Activated CD8-positive, alpha-beta memory T cell treated with anti-CD3 and anti-CD28 coated beads, Interleukin-2, amount 50 U/mL, for 48 hours (primary cell): Measurements from ENCODE around the gene VPS41.

ENCODE experiments used
- DNase-seq: peaks from one replicate; pipeline ENCODE4 v3.0.0-alpha.2; 2020

VPS41 gene

DNA sequence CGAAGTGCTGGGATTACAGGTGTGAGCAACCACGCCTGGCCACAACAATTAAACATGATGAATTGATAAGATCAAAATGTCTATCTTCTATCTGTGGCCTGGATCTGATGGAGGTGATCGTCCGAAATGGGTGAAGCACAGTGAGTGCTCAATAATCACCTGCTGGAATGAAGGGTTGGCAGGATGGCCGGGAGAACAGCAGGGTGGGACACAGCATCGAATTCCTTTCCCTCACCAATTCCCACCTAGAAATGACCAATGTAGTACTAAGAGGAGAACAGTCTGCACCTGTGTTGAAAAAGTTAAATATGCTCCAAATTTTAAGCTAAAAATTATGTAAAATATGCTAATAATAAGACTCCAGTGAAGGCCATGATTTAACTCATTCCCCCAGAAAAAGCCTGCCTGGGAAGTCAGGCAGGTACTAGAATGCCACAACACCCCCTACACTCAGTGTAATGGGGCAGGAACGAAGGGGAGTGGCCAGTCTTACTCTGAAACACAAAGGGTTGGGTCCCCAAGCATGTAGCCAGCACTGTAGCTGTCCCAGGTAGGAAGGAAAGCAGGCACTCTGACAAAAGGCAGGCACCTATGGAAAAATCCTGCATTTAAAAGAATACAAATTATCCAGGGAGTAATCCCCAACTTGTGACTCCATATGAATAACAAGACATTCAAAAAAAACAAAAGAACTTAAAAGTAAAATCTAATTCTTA is 110.3 kb downstream of the VPS41 start:
- no peak for DNase-seq

DNA sequence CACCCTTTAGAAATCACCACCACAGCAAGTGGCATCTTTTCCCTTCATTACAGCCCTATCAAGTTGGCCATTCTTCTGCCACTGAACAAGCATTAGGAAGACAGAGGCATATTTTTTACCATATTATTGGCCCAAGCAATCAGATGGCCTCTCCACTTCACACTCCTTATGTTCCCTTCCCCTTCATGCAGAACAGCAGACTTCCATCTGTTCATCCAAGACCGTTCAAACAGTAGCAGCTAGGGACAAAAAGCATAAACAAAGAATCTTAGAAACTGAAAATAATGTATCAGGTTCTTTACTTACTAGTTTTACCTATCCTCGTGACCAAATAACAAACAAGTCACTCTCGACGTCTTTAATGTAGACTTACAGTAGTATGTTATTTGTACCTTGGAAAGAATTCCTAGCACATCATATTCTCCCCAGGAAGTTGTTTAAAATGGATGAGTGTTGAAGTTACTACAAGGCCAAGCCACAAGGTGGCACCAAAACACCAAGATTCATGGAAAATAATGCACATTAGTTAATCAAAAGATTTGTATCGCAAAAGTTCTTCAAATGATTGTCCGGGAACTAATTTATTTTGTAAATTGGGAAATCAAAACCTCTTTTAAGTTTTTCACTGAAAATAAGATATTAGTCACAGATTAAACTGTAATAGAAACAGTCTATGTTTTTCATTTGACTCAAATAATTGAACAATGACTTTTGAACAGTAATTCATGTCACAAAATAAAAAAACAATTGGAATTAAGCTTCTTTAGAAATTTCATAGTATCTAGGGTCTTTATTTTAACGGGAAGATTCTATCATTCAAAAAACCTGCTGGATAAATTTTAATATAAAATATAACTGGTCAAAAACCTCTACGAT is 112.1 kb downstream of the VPS41 start:
- no peak for DNase-seq

DNA sequence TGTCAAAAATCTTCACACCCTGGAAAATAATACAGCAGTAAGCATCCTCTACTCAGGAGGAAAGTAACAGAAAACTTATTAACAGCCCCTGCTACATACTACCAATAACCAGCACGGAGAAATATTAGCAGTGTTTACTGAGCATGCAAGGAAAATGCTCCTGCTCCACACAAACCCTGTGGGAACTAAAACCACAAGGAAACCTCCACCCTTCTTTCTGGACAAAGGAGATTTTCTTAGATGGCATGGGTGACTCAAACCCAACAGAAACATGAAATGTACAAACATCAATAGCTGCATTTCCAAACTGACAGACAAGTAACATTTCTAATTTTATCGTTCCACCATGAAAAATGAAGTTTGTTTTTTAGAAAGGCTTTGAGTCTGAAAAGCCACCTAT is 113.4 kb downstream of the VPS41 start:
- no peak for DNase-seq

- DNase-seq: no peak
These were observed 127.0 kb downstream of the VPS41 start for GRCh38 chr7:38781991-38782390.

DNA sequence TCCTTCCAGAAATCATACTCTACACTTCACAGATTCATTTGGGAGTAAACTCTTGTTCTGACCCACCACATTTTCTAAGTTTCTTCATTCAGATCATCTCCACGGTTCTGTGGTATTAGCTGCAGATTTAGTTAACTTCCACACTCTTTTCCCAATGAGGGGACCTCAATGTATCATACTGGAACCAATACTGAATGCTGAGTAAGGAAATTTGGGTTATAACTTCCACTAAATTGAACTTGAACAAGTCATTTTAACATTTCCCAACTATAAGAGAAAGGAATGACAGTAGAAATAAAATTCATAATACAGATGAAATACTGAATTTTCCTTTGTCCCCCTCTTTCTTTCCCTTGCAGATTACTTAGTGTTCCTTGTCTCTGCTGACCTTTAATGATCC is 131.4 kb downstream of the VPS41 start:
- DNase-seq: no peak

- no peak for DNase-seq
These were observed 133.3 kb downstream of the VPS41 start for GRCh38 chr7:38775506-38776175.

DNA sequence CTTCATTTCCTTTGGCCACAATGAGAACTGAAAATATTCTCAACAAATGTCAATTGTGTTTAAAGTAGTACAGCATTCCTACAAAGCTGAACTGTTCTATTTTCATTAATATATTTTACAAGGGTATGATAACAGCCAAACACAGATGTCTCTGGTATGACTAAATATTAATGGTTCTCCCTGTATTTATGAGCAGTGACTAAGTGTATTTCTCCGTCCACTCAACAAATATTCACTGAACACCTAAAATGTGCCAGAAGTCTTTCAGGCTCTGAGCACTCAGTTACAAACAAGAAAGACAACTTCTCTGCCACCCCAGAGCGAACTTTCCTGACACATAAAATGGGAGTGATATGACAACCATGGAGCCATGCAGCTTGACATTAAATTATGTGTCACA is 135.6 kb downstream of the VPS41 start:
- DNase-seq: no peak

GRCh38 chr7:38760226-38760625 is 148.8 kb downstream of the VPS41 start:
- DNase-seq: no peak

GRCh38 chr7:38759028-38759427 is 150.0 kb downstream of the VPS41 start:
- DNase-seq: no peak

DNA sequence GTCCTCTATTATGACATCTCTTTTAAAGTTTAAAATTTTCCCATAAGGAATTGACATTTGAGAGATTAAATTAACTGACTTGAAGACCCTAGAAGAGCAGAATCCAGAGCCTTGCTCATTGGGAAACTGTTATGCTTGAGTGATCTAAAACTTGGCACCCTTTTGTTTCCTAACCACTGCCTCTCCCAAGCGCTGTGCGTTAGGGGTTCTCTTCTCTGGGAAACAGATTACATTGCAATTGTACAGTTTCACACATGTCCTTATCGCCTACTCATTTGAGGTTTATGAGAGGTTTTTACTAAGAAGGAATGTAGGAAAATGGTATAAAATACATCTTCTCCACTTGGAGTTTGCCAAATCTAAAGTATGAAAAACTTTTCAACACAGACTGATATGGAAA is 151.1 kb downstream of the VPS41 start:
- DNase-seq: no peak

DNA sequence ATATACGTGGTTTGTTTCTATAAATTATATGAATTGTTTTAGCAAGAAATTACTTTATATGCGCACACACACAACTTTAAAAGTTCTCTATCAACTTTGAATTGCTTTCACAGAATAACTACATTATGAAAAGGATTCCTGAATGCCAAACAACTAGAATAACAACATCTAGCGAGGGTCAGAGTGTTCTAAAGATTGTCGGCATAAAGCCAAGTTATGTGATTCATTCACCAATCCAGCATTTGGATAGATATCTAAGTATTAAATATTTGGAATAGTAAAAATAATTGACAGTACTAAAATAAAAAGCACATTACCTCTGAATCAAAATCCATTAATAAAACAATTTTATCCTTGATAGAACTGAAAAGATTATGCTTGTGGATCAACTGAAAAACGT is 152.5 kb downstream of the VPS41 start:
- no peak for DNase-seq

DNA sequence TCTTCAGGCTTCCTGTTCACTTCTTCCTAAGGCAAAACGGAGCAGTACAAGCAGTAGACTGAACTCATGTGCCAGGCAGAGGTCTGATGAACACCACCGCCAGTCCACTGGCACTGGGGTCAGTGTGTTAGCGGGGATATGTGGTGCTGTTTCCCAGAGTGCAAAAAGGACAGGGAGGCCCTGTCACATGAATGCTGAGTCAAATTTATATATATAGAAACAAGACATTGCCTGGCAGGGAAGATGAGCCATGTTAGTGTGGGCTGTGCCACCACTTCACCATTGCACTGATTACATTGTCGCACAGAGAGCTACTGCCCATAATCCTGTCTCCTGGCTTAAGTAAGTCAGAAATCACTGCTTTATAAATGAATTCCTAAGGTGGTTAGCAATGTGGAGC is 155.6 kb downstream of the VPS41 start:
- no peak for DNase-seq

GRCh38 chr7:38751416-38751815 is 157.6 kb downstream of the VPS41 start:
- DNase-seq: no peak

DNA sequence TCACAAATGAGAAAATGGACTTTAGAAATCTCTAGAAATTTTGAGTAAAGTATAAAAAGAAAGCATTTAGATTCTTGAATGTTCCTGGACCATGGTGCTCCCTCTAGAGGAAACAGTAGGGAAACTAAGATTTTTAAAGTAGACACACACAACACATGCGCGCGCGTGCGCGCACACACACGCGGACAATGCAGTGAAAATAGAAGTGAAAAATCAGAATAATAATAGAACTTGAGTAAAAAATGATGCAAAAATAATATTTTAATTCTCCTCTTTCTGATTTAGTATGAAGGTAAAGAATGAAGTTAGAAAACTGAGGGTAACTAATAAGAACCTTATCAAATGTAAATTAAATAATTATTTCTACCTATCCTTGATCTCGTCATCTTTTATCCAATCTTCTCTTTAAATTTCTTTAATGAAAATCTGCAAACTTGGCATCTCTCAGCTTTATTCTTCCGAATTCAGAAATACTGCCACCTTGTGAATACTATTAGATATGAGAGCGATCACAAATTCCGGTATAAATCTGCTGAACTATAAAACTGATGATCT is 160.9 kb downstream of the VPS41 start:
- DNase-seq: no peak

- DNase-seq: no peak
These were observed 162.6 kb downstream of the VPS41 start for GRCh38 chr7:38746438-38746837.

DNA sequence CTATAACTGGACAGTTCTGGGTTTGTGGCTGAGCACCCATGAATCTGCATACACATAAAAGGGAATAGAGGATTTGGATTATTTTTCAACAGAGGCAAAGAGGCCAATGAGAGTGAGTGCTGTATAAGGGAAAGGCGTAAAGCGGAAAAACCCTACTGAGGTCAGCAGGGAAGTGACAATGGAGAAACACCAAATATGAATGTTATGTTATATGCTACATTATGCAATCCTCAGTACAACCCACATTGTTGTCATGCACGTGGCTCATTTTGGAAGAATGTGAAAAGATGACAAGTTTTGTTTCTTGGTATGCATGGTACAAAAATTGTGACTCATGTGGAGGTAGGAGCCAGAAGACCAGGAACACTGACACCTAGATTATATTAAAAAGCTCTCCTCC is 164.2 kb downstream of the VPS41 start:
- DNase-seq: no peak

DNA sequence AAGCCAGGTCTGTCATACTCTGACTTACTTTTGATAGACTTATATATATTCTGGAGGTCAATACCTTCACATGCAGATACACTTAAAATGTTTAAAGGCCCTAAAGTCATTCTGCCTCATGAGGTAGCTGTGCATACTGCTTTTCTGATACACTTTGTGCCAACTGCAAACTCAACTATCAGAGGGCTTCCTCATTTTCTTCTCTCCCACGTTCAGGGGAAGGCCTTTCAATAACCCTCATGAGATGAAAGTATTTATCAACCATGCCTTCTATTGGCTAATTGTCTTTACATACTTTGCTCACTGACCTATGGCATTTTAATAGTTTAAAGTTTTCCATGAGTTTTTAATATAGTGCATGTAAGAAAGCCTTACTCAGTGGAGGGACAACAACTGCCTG is 165.1 kb downstream of the VPS41 start:
- DNase-seq: no peak

DNA sequence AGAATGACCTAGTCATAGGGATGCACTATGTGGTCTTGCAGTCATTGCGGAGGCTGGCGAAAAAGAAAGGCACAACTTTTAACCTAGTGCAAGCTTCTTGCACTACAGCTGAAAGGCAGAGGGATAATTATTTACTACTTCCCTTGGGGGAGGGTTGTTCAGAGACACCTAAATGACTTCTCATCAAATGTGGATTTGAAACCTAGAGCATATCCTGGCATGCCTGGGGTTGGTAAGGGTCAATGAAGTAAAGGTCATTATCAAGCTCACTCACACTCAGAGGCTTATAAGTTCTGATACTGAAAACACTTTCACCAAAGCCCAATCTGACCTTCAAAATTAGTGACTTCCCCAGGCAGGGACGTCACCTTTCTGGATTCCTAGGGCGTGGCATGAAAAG is 168.9 kb downstream of the VPS41 start:
- DNase-seq: no peak

- no peak for DNase-seq
These were observed 172.9 kb downstream of the VPS41 start for GRCh38 chr7:38736138-38736537.

GRCh38 chr7:38731215-38731614 is 177.8 kb downstream of the VPS41 start:
- no peak for DNase-seq

DNA sequence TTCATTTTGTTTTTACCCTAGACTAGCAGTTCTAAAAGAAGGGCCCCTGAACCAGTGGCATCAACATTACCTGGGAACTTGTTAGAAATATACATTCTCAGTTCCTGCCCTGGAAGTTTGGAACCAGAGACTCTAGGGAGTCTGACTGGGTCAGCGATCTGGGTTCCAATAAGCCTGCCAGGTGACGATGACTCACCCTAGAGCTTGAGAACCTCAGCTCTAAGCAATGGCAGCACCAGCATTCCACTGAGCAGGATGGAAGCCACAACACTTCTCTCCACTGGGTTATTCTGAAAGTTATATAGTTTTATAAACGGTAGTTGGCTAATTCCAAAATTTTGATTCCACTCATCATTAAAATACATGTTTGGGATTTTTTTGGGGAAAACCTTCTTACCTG is 180.8 kb downstream of the VPS41 start:
- DNase-seq: no peak

DNA sequence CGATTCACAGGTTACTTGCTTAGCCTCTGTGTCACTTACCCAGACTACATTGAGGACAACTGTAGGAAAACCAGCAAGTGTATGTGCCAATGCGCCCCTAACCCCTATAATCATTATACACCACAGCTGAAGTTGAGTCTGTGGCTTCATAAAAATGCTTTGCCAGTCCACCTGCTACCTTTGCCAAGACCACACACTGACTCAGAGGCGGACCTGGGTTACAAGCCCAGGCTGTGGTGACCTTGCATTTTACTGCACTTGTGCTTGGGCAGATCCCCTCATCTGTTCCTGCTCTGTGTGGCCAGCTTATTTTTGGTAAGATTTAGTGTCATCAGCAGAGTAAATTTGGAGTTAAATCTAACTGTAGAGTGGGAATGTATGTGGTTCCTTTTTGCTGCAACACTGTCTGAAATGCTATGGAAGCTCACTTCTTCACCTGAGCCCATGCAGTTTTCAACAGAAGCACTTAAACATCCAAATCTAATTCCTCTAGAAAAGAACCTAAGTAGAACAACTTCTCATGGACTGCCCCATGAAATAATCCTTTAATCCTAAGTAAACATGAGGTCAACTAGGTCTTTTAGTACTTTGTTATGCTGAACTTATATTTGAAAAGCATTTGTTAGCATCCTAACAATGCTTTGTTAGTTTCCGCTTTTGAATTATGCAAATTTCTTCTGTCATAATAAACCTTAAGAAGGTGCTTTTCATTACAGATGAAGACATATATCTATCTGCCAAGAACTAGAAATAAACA is 181.6 kb downstream of the VPS41 start:
- DNase-seq: no peak

GRCh38 chr7:38723327-38723726 is 185.7 kb downstream of the VPS41 start:
- DNase-seq: no peak
